GM21576 (cell line): ENCODE results near the gene RANBP9.

Experiments
- ATAC-seq: cut with Tn5 transposase; IDR thresholded peaks from one replicate; pipeline ENCODE4 v1.9.1; 2021; ENCODE audit warnings: mild to moderate bottlenecking, moderate library complexity; ENCODE audit not compliant: unreplicated experiment

The RANBP9 gene

DNA sequence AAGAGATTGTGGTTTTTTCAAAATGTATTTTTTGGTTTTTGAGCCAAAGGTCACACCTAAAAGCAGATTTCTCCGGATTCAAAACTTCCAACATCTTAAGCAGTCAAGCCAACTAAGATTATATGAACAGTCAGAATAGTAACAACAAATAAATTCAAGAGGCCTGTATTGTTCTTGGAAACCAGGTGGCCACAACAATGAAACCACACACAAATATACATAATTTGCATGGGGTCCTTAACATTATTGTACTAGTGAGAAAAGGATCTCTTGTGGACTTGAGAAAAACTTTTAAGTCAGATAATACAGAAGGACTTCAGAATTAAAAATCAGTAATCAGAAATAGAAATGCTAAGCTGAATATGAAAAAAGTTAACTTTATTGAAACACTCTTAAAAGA is 55.9 kb downstream of the RANBP9 start:
- ATAC-seq = no peak

DNA sequence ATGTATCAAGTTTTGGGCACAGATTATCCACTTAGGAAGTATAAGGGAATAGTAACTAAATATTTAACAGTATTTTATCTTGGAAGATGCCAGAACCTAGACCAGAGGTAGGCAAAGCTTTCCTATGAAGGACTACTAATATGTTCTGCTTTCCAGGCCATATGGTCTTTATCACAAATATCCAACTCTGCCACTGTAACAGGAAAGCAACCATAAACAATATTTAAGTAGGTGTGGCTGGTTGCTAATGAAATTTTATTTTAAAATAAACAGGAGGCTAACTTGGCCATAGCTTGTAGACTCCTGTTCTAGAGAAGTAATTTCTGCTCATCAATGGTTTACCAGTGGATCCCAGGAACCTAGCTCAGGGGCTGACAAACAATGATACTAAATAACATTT is 57.1 kb downstream of the RANBP9 start:
- no peak for ATAC-seq

DNA sequence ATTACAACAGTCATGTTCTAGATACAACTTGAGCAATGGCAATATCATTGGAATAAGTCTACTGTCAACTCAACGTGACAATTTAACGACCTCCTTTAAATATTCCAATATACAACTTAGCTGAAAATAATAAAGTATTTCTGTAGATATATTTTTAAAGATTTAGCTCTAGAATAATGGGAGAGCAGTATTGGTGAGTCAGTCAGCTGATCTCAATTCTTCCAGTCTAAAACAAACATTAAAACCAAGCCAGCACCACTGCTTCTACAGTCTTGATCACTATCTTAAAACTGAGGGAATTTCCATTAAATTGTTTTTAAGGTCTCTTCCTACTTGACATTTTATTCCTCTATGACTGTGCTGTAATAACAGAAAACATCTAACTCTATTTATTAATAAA is 58.3 kb downstream of the RANBP9 start:
- no peak for ATAC-seq

DNA sequence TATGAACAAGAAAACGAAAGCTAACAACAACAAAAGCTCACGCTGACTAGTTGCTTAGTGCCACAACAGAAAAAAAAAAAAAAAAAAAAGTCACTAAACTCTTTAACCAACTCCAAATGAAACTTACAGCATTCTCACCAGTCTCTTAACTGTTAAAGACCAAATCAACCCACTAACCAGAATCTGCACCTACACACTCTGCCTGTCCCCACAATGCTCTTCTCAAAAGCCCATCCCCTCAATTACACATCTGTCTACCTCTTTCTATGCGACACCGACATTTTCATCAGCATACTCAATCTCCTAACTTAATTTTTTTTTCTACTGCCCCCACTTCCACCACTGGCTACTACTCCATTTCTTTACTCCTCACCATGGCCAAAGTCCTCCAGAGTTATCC is 62.2 kb downstream of the RANBP9 start:
- no peak for ATAC-seq

DNA sequence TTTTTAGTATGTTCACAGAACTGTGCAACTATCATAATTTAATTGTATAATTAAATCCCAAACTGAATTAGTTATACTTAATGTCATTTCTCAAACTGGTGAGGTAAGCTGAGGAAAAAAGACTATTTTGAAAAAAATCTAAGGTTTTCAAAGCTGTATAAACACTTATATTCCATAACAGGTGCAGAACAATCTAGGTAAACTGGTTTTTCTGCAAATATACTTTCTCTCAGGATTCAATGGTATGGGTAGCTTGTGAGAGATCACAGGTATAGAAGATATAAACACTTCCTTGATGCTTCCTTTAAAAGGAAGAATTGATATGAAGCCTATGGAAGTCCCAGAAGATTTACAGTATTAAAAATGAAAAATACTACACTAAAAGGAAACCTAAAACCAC is 62.8 kb downstream of the RANBP9 start:
- no peak for ATAC-seq

DNA sequence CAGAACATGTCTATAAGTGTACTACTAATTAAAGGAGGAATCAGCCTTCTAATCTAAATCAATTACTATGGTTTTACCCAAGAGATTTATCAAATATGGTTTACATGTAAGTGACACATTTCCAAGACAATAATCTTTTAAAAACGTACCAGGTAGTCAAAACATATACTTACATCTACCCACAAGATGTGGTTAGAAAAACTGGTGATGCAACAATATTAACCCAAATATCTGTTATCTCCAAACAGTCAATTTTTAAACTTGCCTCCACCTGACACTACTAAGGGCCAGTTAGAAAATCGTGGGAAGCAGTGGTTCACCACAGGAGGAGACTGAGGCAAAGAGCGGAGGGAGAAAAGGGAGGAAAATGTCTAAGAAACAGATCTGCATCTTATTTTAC is 68.5 kb downstream of the RANBP9 start:
- no peak for ATAC-seq

DNA sequence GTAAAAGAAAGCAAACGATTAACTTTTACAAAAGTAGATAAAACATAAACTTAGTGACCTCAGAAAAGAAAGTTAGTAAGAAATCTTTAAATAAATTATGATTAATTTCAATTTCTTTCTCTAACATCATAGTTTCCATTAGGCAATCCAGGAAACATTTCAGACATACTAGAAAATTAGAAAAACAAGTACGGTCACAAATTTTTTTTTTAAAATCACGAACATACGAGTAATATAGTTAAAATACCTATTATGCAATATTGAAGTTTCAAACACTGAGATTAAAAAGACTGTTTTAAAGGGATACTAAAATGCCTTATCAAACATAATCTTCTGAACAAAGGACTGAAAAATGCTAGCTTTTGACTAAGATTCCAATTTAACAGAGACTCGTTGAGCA is 70.3 kb downstream of the RANBP9 start:
- ATAC-seq = no peak

DNA sequence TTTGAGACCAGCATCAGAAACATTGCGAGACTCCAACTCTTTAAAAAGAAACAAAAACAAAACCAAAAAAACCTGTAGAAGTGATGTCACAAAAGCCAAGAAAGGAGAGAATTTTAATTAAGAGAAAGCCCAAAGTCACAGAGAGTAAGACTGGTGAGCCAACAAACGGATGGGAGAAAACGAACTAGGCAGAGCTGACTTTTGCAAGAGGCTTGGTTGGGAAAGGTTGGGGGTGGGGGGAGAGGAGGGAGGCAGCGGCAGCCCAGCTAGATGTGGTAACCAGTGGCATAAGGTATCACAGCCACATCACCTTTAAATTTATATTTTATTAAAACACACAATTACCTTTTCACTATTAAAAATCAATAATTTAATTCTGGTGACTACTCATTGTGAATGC is 73.0 kb downstream of the RANBP9 start:
- no peak for ATAC-seq

DNA sequence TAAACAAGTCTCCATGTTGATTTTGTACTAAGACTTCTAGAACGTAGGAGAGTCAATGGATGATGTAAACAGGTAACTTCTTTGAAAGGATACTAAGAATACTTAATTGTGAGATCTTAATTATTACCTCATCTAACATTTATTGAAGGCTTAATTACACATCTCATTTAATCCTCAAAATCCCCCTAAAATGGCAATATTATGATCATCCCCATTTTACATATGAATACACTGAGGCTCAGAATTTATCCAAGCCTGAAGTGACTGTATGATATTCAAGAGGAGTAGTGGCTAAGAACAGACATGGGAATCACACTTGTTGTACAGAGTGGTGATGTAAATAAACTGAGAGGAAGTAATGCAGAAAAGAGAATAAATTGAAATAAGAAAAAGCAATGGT is 73.6 kb downstream of the RANBP9 start:
- no peak for ATAC-seq

DNA sequence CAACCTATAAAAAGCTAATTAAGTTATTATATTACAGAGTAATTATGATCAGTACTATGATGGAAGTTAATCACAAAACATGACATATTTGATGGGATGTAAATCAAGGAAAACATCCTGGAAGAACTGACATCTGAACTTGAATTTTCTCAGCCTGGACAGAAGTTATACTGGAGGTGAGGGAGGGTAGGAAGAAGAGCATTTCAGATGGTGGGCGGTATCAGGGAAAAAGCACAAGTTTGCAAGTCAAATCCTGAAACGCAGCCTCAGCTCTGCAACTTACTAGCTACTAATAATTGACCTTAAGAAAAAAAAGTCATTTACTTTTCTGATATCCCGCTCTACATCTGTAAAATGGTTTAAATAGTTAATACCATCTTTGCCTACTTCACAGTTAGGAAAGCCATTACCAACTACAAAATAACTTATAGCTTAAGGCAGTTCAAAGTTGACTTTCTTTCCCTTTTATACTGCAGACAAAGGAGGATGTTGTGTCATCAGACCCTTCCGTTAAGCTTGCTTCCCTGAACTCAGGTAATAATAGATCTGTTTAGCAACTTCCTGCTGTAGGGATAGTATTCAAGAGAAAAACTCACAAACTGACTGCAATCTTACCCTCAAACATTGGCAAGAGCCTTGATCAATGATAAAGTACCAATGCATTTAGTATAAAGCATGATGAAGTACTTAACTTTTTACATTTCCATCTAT is 75.5 kb downstream of the RANBP9 start:
- ATAC-seq = no peak

DNA sequence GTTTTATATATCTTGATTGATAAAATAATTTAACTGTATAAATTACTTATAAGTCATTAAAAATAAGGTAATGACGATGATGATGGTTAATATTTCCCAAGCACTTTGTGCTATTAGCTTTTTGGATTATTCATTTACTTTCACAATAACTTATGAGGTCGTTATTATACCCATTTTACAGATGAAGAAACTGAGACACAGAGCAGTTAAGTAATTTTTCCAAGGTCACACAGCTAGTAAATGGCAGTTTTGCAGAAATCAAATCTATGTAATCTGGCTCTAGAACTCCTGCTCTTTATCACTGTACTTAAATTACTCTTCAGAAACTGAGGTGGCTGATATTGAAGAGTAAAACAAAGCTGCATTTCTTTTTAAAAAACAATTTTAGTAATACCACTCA is 78.3 kb downstream of the RANBP9 start:
- ATAC-seq = no peak

DNA sequence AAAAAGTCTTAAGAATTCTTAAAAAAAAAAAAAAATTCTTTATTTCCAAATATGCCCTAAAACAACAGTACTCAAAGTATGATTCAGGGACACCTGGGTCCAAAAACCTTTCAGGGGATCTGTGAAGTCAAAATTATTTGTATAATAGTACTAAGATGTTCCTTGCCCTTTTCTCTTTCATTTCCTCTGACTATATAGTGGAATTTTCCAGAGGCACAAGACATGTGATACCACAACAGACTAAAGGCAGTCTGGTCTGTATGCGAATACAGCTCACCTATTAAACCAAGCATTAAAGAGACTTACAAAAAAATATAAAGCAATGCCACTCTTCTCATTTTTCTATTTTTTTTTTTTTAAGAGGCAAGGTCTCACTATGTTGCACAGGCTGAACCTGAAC is 81.1 kb downstream of the RANBP9 start:
- no peak for ATAC-seq

DNA sequence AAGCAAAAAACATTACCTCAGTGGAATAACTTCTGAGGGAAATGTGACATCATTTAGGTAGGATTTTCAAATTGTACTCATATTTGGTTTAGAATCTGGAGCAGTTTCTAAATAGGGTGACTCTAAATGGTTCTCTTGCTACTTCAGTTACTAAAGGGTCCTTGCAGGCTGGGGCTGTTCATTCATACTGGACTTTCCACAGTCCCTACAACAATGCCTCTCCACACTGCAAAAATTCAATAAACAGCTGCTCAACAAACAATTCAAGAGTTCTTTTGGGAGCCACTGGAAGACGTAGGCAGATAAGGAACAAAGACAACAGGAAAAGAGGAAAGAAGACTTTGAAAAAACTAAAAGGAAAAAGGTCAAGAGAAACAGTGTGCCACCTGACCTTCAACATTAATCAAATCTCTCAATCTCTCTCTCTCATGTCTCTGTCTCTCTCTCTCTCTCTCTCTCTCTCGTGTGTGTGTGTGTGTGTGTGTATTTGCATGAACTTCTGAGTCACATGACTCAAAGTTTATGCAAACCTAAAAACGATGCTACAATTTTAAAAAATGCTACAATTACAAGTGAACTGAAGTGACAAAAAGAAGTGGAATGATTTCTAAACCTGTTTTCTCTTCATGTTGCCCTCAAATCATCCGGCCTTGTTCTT is 82.0 kb downstream of the RANBP9 start:
- no peak for ATAC-seq

DNA sequence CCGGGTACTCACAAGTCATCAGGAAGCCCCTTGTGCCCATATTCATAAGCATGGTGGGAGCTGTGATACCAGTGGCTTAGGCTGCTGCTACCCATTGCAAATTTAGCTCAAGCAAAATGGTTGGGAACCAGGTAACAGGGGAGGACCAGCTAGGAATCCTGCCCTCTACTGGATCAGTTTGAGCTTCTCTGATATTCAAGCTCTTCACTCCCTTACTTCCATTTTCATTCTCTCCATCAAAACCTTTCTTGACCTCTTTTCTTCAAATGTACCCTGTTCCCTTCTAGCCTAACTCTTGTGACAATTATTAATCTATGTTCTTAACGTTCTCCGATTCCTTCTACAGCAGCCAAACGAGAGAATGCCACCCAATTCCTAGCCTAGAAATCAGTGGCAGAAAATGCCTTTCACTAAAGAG is 86.8 kb downstream of the RANBP9 start:
- no peak for ATAC-seq

DNA sequence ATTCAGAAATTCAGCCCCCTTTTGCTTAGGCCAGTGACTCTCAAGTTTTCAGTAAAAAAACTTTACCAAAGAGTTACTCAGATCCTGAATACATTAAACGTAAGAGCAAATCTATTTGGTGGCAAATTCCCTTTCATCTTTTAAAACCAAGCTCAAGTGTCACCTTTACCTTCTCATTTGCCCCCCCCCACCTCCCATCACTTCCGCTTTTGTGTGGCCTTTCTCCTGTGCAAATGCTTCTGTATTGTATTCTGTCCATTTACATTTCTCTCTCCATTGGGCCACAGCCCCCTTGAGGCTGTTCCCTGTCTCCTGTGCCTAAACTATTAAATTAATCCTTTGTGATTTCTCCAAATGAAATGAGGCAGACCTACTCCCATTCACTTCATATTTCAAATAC is 94.6 kb downstream of the RANBP9 start:
- no peak for ATAC-seq

DNA sequence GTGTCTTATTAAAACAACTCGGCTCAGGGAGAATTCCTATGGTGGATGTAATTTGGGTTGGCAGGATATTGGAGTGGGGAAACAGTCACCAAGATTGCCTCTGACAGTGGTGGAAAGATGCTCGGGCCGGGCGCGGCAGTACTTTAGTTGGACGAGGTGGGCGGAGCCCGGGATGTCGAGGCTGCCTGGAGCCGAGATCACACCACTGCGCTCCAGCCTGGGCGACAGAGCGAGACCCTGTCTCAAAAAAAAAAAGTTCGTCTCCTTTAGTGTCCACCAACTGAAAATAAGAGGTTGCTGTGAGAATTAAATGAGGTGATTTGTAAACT is 95.9 kb downstream of the RANBP9 start:
- ATAC-seq = no peak

DNA sequence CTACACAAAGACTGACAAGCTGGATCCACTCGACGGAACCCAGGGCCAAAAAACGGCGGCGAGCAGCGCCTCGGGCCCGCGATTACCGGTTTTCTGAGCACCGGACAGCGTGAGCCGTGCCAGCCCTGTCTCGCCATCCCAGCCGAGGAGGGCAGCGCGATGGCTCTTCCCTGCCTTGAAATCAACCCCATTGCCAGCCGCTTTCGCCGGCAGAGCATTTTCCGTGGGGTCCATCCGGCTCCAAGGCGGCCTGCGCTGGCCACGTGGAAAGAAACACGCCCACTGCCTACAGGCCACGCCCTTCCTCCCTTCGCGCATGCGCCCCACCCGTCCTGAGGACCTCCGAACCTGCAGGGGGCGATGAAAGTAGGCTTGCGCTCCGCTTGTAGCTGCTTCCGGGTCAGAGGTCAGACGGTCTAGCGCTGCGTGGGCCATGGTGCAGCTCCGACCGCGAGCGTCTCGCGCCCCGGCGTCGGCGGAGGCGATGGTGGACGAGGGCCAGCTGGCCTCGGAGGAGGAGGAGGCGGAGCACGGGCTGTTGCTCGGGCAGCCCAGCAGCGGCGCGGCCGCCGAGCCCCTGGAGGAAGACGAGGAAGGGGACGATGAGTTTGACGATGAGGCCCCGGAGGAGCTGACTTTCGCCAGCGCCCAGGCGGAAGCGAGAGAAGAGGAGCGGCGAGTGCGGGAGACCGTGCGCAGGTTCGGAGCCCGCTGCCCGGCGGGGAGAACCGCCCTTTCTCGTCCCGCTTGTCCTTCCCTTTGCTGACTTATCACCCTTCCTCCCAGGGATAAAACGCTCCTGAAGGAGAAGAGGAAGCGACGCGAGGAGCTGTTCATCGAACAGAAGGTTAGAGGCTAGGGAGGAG is 96.5 kb downstream of the RANBP9 start, which contains the start of gene NOL7:
Gene NOL7 (plus strand): TSS at position 410 of the 866 bp plus-strand sequence. CDS start 24 bp downstream, at position 434.
- ATAC-seq = peak; percentile 86

DNA sequence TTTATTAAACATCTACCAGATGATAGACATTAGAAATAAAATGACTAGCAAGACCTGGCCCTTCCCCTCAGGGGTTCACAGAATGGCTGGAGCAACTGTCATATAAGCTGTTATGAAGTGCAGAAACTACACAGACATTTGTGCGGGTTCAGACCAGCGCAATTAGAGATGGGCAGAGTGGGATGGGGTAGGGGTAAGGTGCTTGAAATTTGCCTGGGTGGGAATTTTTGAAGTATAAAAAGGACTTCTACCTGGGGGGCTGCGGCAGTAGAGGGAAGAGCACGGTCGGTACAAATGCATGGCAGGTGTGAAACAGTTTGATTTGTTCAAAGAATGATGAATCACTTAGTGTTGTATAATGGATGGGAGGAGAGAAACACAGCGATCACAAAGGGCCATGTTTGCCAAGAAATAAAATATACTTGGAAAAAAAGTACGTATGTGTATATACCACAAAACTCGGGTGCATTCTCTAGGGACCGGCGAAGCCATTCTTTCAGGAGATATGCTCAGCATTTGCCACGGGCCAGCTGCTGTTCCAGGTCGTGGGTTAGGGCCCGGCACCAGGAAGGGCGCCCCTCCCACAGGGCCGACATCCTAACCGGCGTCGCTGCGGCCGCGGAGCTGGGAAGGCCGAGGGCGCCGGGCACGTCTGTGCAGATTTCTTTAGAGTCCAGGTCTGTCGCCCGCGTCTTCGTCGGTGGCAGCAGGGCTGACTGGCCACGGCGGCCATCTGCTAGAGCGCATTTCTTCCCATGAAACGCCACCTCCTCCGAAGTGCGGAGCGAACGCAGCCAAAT is 97.3 kb downstream of the RANBP9 start:
- peak; percentile 13 for ATAC-seq

DNA sequence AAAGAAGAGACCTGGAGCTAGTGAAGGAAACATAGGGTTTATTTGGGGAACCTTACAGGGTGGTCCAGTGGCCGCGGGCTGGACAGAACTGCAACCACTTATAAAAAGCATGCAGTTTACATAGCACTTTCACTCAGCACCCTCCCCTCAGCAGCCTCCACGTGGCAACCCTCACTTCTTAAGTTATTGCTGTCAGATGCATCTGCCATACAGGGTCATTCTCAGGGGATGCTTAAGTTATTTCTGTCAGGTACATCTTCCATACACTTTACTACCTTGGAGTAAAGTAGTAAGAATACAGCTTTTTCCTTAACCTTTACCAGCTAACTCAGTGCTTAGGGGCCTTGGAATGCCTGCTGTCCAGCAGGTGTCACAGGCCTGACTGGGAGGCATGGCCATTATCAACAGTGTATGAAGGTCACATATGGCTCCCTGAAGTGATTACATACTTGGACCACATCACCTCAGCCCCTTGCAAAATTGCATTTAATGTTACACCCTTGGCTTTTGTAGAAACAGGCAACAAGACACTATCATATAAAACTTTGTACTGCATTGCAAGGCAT is 98.5 kb downstream of the RANBP9 start:
- ATAC-seq = no peak

DNA sequence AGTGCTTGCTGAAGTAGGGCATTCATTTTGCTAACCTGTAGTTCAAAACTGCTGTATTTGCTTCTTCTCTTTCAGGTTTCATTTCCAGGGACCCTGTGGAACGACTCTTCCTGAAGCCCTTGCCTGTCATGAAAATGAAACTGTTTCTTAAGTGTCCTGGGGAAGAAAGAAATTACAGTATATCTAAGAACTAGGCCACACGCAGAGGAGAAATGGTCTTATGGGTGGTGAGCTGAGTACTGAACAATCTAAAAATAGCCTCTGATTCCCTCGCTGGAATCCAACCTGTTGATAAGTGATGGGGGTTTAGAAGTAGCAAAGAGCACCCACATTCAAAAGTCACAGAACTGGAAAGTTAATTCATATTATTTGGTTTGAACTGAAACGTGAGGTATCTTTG is 99.9 kb downstream of the RANBP9 start:
- no peak for ATAC-seq

DNA sequence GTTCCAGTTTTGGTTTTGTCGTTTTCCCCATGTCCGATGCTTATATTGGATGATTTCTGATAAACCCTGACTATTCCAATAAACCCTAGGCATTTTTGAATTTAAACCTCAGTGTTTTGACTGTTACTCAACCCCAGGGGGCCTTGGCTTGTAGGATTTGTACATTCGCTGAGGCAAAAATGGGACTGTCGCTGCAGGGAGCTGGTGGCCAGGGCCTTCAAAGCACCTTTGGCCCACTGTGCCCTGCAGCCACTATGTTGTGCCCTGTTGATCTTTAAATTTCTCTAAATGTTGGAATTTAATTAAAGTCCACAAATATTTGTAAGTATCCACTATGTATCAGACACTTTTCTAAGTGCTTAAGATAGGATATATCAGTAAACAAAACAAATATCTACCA is 106.0 kb downstream of the RANBP9 start:
- no peak for ATAC-seq
